Measurements from ENCODE around the gene MDP1. TPM values are rescaled to one million over a fixed set of nuclear protein-coding genes. Genes with fewer than 3 reads are reported as not detected.
A peak's percentile ranks its signal among the peaks of the same experiment; 100 is the strongest.

Gene MDP1
- polyA plus RNA-seq (2012; ENCODE audit: low read depth, missing spikeins), result 20.5 TPM

DNA sequence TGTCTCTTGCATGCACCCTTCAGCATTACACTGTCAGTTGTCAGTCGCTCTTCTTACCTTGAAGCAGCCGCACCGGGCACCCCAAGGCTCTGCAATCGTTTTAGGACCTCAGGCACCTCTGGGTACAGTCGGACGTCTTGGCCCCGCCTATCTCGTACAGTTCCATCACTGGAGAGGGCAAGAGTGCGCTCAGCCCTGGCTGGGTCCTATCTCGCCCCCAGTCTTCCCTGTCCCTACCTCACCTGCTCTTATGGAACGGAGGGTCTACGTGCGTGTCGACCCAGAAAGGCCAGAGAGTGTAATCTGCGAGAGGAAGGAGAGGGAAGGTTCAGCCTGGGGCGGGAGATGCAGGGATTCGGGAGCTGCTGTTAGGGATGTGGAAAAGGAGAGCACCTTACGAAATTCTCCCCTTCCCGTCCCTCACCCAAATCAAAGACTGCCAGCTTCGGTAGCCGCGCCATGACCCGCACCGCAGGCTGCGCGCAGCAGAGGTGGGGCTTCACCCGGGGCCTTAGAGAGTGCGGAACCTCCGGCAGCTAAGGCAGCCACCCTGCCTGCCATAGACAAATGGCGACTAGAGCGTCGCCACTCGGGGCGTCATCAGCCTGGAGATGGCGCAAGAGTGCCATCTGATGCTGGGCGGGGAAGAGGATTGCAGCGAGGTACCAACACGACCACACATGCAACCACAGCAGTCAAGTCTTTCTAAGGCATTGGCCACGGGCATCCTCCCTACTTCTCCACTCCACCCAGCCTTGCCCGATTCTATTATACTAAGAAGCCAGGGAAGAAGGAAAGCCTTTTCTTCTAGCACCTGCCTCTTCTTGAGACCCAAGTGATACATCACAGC, at the start of gene MDP1:
TSS of gene MDP1 (minus strand) at position 572 of the 850 bp plus-strand sequence. CDS start at position 461, 111 bp downstream.
- FAIRE-seq (peak; percentile 97), DNase-seq (ENCODE audit: insufficient read length, low spot score) (peak; percentile 69)
- TF ChIP-seq TAF1 (IDR thresholded peaks at IDR 0.05; ENCODE audit: low read depth, low read length) (peak; percentile 77), POLR2A (IDR thresholded peaks at IDR 0.05; ENCODE audit: low read depth, low read length) (peak; percentile 78), POLR2AphosphoS5 (IDR thresholded peaks at IDR 0.05; ENCODE audit: low read depth, low read length) (peak; percentile 82; the same call in 1 of the 2 replicates), PAX5 (IDR thresholded peaks at IDR 0.05; ENCODE audit: insufficient read depth, low read length, severe bottlenecking) (no peak), POU2F2 (IDR thresholded peaks at IDR 0.05; ENCODE audit: low read depth, low read length) (peak; percentile 42; the same call in 1 of the 2 replicates), SPI1 (IDR thresholded peaks at IDR 0.05; ENCODE audit: low read depth, low read length) (peak; percentile 27; the same call in 1 of the 2 replicates)

GRCh38 chr14:24264298-24264697, 48.4 kb upstream of the MDP1 start:
- no peak for DNase-seq (ENCODE audit: insufficient read length, low spot score)
- FAIRE-seq, result no peak
- TF ChIP-seq TAF1 (IDR thresholded peaks at IDR 0.05; ENCODE audit: low read depth, low read length), result no peak
- TF ChIP-seq POLR2AphosphoS5 (IDR thresholded peaks at IDR 0.05; ENCODE audit: low read depth, low read length), result no peak; the same call in 1 of the 2 replicates
- TF ChIP-seq SPI1 (IDR thresholded peaks at IDR 0.05; ENCODE audit: low read depth, low read length), result no peak
- no peak for TF ChIP-seq POLR2A (IDR thresholded peaks at IDR 0.05; ENCODE audit: low read depth, low read length)
- no peak for TF ChIP-seq POU2F2 (IDR thresholded peaks at IDR 0.05; ENCODE audit: low read depth, low read length)
- no peak for TF ChIP-seq PAX5 (IDR thresholded peaks at IDR 0.05; ENCODE audit: insufficient read depth, low read length, severe bottlenecking)

DNA sequence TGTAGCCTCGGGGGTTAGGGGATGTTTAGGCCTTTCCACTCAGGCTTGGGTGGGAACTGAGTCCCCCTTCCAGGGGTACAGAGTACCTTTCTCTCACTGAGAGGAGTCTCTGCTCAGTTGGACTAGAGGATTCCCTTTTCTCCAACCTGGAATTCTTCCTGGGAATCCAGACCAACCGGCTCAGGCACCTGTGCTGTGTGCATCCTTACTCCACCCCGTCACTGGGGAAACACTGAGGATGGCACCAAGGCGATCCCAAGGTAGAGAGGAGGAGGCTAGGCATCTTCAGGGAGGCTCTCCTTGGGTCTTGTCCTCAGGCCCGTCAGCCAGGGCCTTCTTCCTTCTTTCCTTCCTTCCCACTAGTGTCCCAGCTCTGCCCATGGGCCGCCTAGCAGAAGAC, 48.0 kb upstream of the MDP1 start:
- FAIRE-seq, result no peak
- DNase-seq (ENCODE audit: insufficient read length, low spot score), result no peak
- no peak for TF ChIP-seq POU2F2 (IDR thresholded peaks at IDR 0.05; ENCODE audit: low read depth, low read length)
- no peak; the same call in 1 of the 2 replicates for TF ChIP-seq POLR2AphosphoS5 (IDR thresholded peaks at IDR 0.05; ENCODE audit: low read depth, low read length)
- no peak for TF ChIP-seq TAF1 (IDR thresholded peaks at IDR 0.05; ENCODE audit: low read depth, low read length)
- TF ChIP-seq SPI1 (IDR thresholded peaks at IDR 0.05; ENCODE audit: low read depth, low read length), result no peak
- no peak for TF ChIP-seq PAX5 (IDR thresholded peaks at IDR 0.05; ENCODE audit: insufficient read depth, low read length, severe bottlenecking)
- no peak for TF ChIP-seq POLR2A (IDR thresholded peaks at IDR 0.05; ENCODE audit: low read depth, low read length)

- DNase-seq (ENCODE audit: insufficient read length, low spot score) (no peak), FAIRE-seq (no peak)
- no peak for TF ChIP-seq POLR2A (IDR thresholded peaks at IDR 0.05; ENCODE audit: low read depth, low read length)
- TF ChIP-seq PAX5 (IDR thresholded peaks at IDR 0.05; ENCODE audit: insufficient read depth, low read length, severe bottlenecking), result no peak
- TF ChIP-seq POLR2AphosphoS5 (IDR thresholded peaks at IDR 0.05; ENCODE audit: low read depth, low read length), result no peak
- TF ChIP-seq SPI1 (IDR thresholded peaks at IDR 0.05; ENCODE audit: low read depth, low read length), result no peak
- no peak for TF ChIP-seq TAF1 (IDR thresholded peaks at IDR 0.05; ENCODE audit: low read depth, low read length)
- no peak for TF ChIP-seq POU2F2 (IDR thresholded peaks at IDR 0.05; ENCODE audit: low read depth, low read length)
Measured at GRCh38 chr14:24262821-24263733, 47.2 kb upstream of the MDP1 start, which contains the start of gene TGM1. Gene TGM1 (minus strand): TSS chr14:24263177. CDS start chr14:24262352, 825 bp downstream.

DNA sequence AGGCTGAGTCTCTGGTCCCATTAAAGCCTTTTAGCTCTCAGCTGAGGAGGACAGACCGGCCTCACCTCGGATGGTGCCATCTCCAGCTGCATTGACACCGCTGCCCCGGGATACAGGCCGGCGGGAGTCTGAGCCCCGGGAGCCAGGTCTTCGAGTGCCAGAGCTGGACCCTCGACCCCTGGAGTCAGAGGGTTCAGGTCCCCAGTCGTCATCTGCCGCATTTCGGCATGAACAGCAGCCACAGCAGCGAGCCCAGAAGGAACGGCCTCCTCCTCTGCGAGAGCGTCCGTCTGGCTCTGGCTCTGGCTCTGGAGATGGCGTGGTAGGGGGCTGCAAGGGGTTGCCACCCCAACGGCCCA, 46.1 kb upstream of the MDP1 start:
- FAIRE-seq (no peak), DNase-seq (ENCODE audit: insufficient read length, low spot score) (no peak)
- TF ChIP-seq POLR2AphosphoS5 (IDR thresholded peaks at IDR 0.05; ENCODE audit: low read depth, low read length), result no peak
- no peak for TF ChIP-seq SPI1 (IDR thresholded peaks at IDR 0.05; ENCODE audit: low read depth, low read length)
- no peak for TF ChIP-seq PAX5 (IDR thresholded peaks at IDR 0.05; ENCODE audit: insufficient read depth, low read length, severe bottlenecking)
- no peak for TF ChIP-seq TAF1 (IDR thresholded peaks at IDR 0.05; ENCODE audit: low read depth, low read length)
- TF ChIP-seq POU2F2 (IDR thresholded peaks at IDR 0.05; ENCODE audit: low read depth, low read length), result no peak
- no peak for TF ChIP-seq POLR2A (IDR thresholded peaks at IDR 0.05; ENCODE audit: low read depth, low read length)

GRCh38 chr14:24261256-24261968, 45.5 kb upstream of the MDP1 start:
- FAIRE-seq (no peak), DNase-seq (ENCODE audit: insufficient read length, low spot score) (no peak)

DNA sequence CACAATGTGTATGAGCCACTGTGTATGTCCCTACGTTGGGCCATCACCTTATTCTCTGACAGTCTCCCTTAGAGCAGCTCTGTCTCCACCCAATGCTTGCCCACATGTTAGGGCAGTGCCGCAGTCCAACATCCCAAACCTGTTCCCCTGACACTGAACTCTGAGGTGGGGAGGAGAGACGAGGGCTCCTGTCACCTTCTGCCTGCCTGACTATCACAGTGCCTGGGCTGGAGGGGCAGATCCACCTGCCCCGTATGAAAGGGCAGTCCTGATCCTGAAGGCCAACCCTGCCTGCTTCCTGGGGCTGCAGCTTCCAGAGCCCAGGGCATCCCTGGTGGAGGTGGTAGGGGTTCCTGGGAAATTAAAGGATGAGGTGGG, 44.9 kb upstream of the MDP1 start:
- DNase-seq (ENCODE audit: insufficient read length, low spot score) (no peak), FAIRE-seq (no peak)
- TF ChIP-seq POU2F2 (IDR thresholded peaks at IDR 0.05; ENCODE audit: low read depth, low read length) (no peak), PAX5 (IDR thresholded peaks at IDR 0.05; ENCODE audit: insufficient read depth, low read length, severe bottlenecking) (no peak), TAF1 (IDR thresholded peaks at IDR 0.05; ENCODE audit: low read depth, low read length) (no peak), POLR2A (IDR thresholded peaks at IDR 0.05; ENCODE audit: low read depth, low read length) (no peak), SPI1 (IDR thresholded peaks at IDR 0.05; ENCODE audit: low read depth, low read length) (no peak), POLR2AphosphoS5 (IDR thresholded peaks at IDR 0.05; ENCODE audit: low read depth, low read length) (no peak)

More at GRCh38 chr14:24261256-24261968, 45.5 kb upstream of the MDP1 start:
- TF ChIP-seq TAF1 (IDR thresholded peaks at IDR 0.05; ENCODE audit: low read depth, low read length), result no peak
- TF ChIP-seq PAX5 (IDR thresholded peaks at IDR 0.05; ENCODE audit: insufficient read depth, low read length, severe bottlenecking), result no peak
- no peak for TF ChIP-seq POU2F2 (IDR thresholded peaks at IDR 0.05; ENCODE audit: low read depth, low read length)
- TF ChIP-seq SPI1 (IDR thresholded peaks at IDR 0.05; ENCODE audit: low read depth, low read length), result no peak
- no peak for TF ChIP-seq POLR2A (IDR thresholded peaks at IDR 0.05; ENCODE audit: low read depth, low read length)
- no peak for TF ChIP-seq POLR2AphosphoS5 (IDR thresholded peaks at IDR 0.05; ENCODE audit: low read depth, low read length)
